Measurements from ENCODE around the gene DEPDC1B. TPM values are rescaled to one million over a fixed set of nuclear protein-coding genes. Genes with fewer than 3 reads are reported as not detected.
"Not testable (repeated sequence)": the region's sequence is repeated elsewhere in the genome, so short reads cannot be mapped to it uniquely, and the experiment has no call there.

Gene DEPDC1B
- total RNA-seq, 4 donors from 2014 or later, result 1.9 to 10.3 (median 5.3) TPM

DNA sequence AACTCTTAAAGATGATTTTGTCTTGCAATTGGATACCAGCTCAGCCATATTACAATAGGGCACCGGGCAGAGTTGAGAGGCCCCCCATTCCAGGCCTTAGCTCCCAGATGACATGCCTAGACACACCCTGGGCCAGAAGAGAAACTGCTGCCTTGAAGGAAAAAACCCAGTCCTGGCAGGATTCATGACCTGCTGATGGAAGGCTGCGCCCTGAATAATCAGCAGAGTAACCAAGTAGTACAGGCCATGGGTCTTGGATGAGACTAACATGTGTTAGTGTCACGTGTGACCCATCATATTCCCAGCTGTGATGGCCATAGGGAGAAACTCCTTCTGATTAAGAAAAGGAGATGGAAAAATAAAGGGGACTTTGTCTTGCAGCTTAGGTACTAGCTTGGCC, 39.0 kb upstream of the DEPDC1B start:
- 54 to 71% methylated on average over 2 to 3 of the region's 3 CpGs for WGBS, 2 donors
- H3K27me3 ChIP-seq, result no peaks in the 10 kb centered on the region
- H3K36me3 ChIP-seq, result no peaks in the 10 kb centered on the region
- DNase-seq, result no peak
- intact Hi-C loops (cut with DNase I), result no loop called here
- no peak for TF ChIP-seq POLR2A (IDR thresholded peaks at IDR 0.05)
- no peak for TF ChIP-seq CTCF (IDR thresholded peaks at IDR 0.05)
- H3K27ac ChIP-seq, result no peak overlapping the region
- H3K9me3 ChIP-seq, result peaks cover 0 to 7% (median 0%) of the 10 kb centered on the region in 3 donors
- no peaks in the 10 kb centered on the region for H3K4me1 ChIP-seq
- no peak overlapping the region for H3K4me3 ChIP-seq

GRCh38 chr5:60738461-60738860, 38.5 kb upstream of the DEPDC1B start:
- Histone ChIP-seq H3K27ac (no peak overlapping the region), H3K4me1 (no peaks in the 10 kb centered on the region), H3K27me3 (no peaks in the 10 kb centered on the region), H3K36me3 (no peaks in the 10 kb centered on the region), H3K9me3 (peaks cover 0 to 7% (median 0%) of the 10 kb centered on the region in 3 donors), H3K4me3 (no peak overlapping the region)
- TF ChIP-seq POLR2A (IDR thresholded peaks at IDR 0.05) (no peak), CTCF (IDR thresholded peaks at IDR 0.05) (no peak)
- no peak for DNase-seq
- WGBS, 2 donors, result 66 to 86% methylated on average over 4 of the region's 4 CpGs
- intact Hi-C loops (cut with DNase I), result no loop called here

- H3K27me3 ChIP-seq; intact Hi-C loops (cut with DNase I); H3K9me3 ChIP-seq; H3K36me3 ChIP-seq; DNase-seq; H3K4me1 ChIP-seq; H3K4me3 ChIP-seq; H3K27ac ChIP-seq: not testable (repeated sequence)
These were observed 30.9 kb upstream of the DEPDC1B start for GRCh38 chr5:60730858-60731257.

- WGBS, 2 donors, result 75 to 86% methylated on average over 1 of the region's 1 CpG
- no peak for DNase-seq
- no peak overlapping the region for H3K4me3 ChIP-seq
- TF ChIP-seq POLR2A (IDR thresholded peaks at IDR 0.05) (no peak), CTCF (IDR thresholded peaks at IDR 0.05) (no peak)
- H3K4me1 ChIP-seq, result no peaks in the 10 kb centered on the region
- no peak overlapping the region for H3K27ac ChIP-seq
- H3K27me3 ChIP-seq, result no peaks in the 10 kb centered on the region
- no peaks in the 10 kb centered on the region for H3K9me3 ChIP-seq
- intact Hi-C loops (cut with DNase I), result no loop called here
- no peaks in the 10 kb centered on the region for H3K36me3 ChIP-seq
These were observed 27.2 kb upstream of the DEPDC1B start for GRCh38 chr5:60727033-60727679.

DNA sequence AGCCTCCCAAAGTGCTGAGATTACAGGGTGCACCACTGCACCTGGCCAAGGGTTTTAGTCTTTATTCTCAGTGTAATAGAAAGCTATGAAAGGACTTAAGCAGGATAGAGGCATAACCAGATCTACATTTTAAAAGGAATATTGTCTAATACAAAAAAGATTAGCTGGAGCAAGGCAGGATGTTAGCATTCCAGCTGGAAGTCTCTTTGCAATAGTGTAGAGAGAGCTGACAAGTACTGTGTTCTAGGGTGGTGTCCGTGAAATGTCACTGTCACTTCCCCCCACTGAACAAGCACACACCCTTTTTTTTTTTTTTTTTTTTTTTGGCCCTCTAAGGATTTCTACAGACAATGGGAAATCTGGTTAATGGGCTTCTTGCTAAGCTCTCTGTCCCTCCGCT, 24.2 kb upstream of the DEPDC1B start:
- intact Hi-C loops (cut with DNase I), result no loop called here
- TF ChIP-seq POLR2A (IDR thresholded peaks at IDR 0.05) (no peak), CTCF (IDR thresholded peaks at IDR 0.05) (no peak)
- H3K36me3 ChIP-seq, result no peaks in the 10 kb centered on the region
- H3K9me3 ChIP-seq, result no peaks in the 10 kb centered on the region
- 33 to 60% methylated on average over 2 of the region's 2 CpGs for WGBS, 2 donors
- no peaks in the 10 kb centered on the region for H3K27me3 ChIP-seq
- H3K27ac ChIP-seq, result no peak overlapping the region
- no peaks in the 10 kb centered on the region for H3K4me1 ChIP-seq
- no peak for DNase-seq
- no peak overlapping the region for H3K4me3 ChIP-seq

DNA sequence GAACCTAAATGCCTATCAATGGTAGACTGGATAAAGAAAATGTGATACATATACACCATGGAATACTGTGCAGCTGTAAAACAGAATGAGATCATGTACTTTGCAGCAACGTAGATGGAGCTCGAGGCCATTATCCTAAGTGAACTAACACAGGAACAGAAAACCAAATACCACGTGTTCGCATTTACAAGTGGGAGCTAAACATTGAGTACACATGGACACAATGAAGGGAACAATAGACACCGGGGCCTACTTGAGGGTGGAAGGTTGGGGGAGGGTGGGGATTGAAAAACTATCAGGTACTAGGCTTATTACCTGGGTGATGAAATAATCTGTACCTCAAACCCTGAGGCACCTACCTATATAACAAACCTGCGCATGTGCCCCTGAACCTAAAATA, 22.4 kb upstream of the DEPDC1B start:
- intact Hi-C loops (cut with DNase I), result no loop called here
- DNase-seq, result no peak
- Histone ChIP-seq H3K4me3 (no peak overlapping the region), H3K27me3 (no peaks in the 10 kb centered on the region), H3K36me3 (no peaks in the 10 kb centered on the region), H3K27ac (no peak overlapping the region), H3K4me1 (no peaks in the 10 kb centered on the region), H3K9me3 (no peaks in the 10 kb centered on the region)
- no peak for TF ChIP-seq POLR2A (IDR thresholded peaks at IDR 0.05)
- no peak for TF ChIP-seq CTCF (IDR thresholded peaks at IDR 0.05)
- 59 to 72% methylated on average over 6 of the region's 6 CpGs for WGBS, 2 donors

Measured in esophagus squamous epithelium (tissue), 5 donors.